ENCODE data around the gene EDDM13.
"Not testable (repeated sequence)": the region's sequence is repeated elsewhere in the genome, so short reads cannot be mapped to it uniquely, and the experiment has no call there.

Gene EDDM13

DNA sequence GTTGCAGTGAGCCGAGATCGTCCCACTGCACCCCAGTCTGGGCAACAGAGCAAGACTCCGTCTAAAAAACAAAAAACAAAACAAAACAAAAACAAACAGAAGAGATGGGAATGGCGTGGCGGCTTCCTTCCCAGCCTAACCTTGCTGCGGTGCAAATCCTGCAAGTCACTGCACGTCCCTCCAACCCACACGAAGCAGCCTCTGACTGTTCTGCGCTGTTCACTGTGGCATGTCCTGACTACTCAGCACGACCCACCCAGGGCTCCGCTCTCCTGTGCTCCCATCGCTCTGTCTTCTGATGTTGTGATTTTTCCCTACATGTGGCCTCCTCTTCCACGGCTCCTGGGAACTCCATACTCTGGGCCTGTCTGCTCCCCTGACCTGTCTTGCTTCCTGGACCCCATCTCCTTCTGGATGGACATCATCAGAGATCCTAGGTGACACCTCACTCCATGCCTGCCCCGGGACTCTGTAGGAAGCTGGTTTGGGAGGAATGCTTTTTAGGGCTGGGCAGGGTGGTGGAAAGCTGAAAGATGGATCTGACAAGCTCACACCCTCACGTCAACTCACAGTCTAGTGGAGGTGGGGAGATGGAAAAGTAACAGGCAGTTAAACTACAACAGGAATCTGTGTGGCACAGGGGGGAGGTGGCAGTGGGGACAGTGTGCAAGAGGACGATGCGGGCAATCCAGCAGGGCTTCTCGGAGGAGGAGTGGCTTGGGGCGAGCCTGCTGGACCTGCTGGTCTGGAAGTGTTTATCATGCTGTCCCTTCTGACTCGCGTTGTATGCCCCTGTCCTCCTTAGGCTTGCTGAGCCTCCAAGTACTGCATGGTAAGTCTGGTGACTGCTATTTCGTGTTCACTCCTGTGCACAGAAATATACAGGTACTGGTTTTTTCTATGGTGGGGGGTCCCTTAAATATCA lies 23.2 kb downstream of the EDDM13 start:
- no peak for DNase-seq

DNA sequence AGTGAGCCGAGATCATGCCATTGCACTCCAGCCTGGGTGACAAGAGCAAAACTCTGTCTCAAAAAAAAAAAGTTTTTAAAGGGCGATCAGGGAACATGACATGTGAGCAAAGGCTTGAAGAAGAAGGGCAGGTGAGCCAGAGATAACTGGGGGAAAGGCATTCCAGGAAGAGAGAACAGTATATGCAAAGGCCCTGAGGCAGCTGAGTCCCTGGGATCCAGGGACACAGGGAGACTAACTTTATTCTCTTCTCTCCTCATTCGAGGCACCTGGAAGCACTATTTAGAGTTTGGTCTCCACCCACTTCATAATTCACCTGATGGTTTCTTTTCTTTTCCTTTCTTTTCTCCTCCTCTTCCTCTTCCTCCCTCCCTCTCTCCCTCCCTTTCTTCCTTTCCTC lies 24.5 kb downstream of the EDDM13 start:
- no peak for DNase-seq

GRCh38 chr19:56299688-56300087 lies 27.1 kb downstream of the EDDM13 start:
- no peak for DNase-seq

DNA sequence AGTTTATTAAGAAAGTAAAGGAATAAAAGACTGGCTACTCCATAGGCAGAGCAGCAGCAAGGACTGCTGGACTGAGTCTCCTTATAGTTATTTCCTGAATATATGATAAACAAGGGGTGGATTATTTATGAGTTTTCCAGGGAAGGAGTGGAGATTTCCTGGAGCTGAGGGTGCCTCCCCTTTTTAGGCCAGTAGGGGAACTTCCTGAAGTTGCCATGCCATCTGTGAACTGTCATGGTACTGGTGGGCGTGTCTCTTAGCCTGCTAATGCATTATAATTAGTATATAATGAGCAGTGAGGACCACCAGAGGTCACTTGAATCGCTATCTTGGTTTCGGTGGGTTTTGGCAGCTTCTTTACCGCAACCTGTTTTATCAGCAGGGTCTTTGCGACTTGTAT lies 28.6 kb downstream of the EDDM13 start:
- no peak for DNase-seq

GRCh38 chr19:56301886-56302620 lies 29.5 kb downstream of the EDDM13 start:
- DNase-seq, result no peak

- no peak for DNase-seq
Observed at GRCh38 chr19:56304243-56304642, 31.7 kb downstream of the EDDM13 start.

- no peak for DNase-seq
Observed at GRCh38 chr19:56306016-56306415, 33.5 kb downstream of the EDDM13 start.

DNA sequence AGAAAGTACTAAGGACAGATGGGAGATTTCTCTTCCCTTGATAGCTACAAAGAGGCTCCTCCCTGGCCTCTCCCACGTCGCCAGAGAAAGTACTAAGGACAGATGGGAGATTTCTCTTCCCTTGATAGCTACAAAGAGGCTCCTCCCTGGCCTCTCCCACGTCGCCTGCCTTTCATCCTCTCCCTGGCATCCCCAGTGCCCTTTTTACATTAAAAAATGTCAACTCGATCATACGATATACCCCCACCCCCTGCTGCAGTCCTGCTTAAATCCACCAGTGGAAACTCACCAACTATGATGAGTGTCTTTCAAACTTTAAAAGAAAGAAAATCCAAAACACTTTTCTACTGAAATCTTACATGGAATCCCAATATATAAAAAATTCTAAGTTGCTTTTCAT lies 34.5 kb downstream of the EDDM13 start:
- DNase-seq, result not testable (repeated sequence)

- DNase-seq, result no peak
Observed at GRCh38 chr19:56308792-56309191, 36.2 kb downstream of the EDDM13 start.

GRCh38 chr19:56309511-56310185 lies 37.1 kb downstream of the EDDM13 start:
- no peak for DNase-seq

DNA sequence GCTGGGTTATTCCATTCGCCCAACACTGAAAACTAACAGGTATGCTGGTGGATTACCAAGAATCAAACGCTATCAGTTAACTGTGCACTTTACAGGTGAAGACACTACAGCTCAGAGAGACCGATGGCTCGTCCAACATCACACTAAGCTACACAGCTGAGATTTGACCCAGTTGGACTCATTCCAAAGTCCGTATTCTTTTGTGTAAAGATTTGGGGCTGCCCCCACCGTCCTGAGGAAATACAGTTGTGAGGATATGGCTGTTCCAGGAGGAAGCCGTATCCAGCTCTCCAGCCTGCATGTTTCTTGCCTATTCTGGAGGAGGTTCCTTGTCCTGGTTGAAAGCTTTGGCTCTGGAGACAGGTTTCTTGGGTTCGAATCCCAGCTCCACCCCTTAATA lies 37.9 kb downstream of the EDDM13 start:
- DNase-seq, result no peak

DNA sequence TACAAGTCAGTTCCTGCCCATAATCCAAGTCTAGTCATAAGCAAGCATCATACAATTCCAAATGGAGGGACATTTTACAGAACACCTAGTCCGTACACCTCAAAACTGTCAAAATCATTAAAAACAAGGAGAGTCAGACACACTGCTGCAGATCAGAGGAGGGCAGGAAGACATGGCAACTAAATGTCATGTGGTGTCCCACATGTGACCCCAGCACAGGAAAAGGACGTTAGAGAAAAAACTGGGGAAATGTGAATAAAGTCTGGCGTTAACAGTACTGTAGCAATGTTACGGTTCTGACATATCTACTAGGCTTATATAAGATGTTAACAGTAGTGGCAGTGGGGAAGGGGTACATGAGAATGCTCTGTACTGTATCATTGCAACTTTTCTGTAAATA lies 39.8 kb downstream of the EDDM13 start:
- DNase-seq, result no peak

GRCh38 chr19:56312787-56313657 lies 40.5 kb downstream of the EDDM13 start:
- DNase-seq, result no peak

- no peak for DNase-seq
Observed at GRCh38 chr19:56314018-56314380, 41.5 kb downstream of the EDDM13 start.

- DNase-seq, result peak; percentile 59 to 96
Observed at GRCh38 chr19:56314381-56315076, 42.0 kb downstream of the EDDM13 start, which contains the start of gene ZSCAN5A. TSS of gene ZSCAN5A (minus strand) at chr19:56314839. CDS start at chr19:56225046, 89,793 bp downstream.

GRCh38 chr19:56315077-56315828 lies 42.7 kb downstream of the EDDM13 start:
- DNase-seq, result peak; percentile 93 to 94

DNA sequence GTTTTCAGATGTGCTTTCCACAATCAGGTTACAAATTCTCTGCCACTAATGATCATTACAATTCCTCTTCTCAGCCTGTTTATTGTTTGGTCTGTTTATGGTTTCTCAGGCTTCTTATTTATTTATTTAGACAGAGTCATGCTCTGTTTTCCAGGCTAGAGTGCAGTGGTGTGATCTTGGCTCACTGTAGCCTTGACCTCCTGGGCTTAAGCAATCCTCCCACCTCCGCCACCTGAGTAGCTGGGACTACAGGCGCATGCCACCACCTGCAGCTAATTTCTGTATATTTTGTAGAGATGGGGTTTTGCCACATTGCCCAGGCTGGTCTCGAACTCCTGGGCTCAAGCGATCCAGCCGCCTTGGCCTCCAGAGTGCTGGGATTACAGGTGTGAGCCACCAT lies 44.2 kb downstream of the EDDM13 start:
- DNase-seq, result no peak

GRCh38 chr19:56317749-56318148 lies 45.2 kb downstream of the EDDM13 start:
- no peak for DNase-seq

DNA sequence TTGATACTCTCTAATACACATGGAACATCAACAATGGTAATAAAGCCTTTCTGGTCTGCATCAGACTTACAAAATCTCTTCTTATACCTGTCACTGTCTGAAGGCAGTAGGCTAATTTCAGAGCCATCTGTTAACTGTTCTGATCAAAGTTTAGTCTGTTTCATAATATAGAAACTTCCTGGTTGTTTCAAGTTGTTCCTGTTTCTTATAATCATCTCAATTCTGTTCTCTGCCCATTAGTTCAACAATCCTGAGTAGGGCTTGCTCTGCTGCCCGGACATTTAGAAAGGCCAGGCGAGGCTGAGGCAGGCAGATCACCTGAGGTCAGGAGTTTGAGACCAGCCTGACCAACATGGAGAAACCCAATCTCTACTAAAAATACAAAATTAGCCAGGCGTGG lies 47.4 kb downstream of the EDDM13 start:
- no peak for DNase-seq

DNA sequence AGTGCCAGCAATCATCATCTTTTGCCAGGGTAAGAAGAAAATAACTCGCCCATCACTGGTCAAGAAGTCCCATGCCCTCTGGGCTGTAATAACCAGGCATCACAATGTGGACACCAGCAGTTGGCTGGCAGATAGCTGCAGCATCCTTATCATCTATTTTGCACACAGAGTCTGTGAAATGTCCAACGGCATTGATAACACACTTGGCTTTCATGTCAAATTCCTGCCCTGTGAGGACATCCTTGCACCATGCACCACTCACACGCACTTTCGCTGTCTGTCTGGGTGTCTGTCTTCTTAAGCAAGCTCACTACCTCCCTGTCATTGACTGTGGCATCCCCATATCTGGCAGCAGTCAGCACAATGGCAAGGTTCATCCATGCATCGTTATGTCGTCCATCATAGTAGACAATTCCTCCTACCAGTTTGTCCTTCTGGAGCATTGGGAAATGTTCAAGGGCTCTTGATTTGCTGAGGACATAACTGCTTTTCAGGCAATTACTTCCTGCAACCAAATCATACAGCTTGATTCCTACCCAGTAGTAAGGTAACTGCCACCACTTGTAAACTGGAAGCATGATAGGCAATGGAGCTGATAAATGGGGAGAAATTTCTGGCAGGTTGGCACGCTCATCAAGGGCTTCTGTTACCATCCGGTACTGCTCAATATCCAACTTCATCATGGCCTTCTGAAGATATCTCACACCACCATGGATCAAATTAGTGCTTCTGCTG lies 48.9 kb downstream of the EDDM13 start:
- no peak for DNase-seq

Measured in cerebellar nuclear complex (tissue), 1 donor.